Chondrocyte (in vitro differentiated cells): ENCODE measurements around the gene GALNS. TPM values are rescaled to one million over a fixed set of nuclear protein-coding genes. Genes with fewer than 3 reads are reported as not detected.

Experiments
- DNase-seq: peaks from one replicate; pipeline ENCODE4 v3.0.0; 2021; ENCODE audit warnings: mixed read lengths, low spot score
- H3K27ac Mint-ChIP-seq: one replicate; pipeline ENCODE4 v1.8.0; 2021; ENCODE audit warnings: mild to moderate bottlenecking, moderate library complexity, mixed read lengths; ENCODE audit not compliant: unreplicated experiment
- H3K27me3 Mint-ChIP-seq: 2 replicates; pipeline ENCODE4 v1.8.0; 2021; ENCODE audit warnings: low read depth, mixed read lengths
- H3K36me3 Mint-ChIP-seq: 2 replicates; pipeline ENCODE4 v1.8.0; 2021; ENCODE audit warnings: low read depth, mixed read lengths
- H3K4me1 Mint-ChIP-seq: 2 replicates; pipeline ENCODE4 v1.8.0; 2021; ENCODE audit warnings: low read depth, mild to moderate bottlenecking, mixed read lengths
- H3K4me3 Mint-ChIP-seq: one replicate; pipeline ENCODE4 v1.8.0; 2021; ENCODE audit warnings: mild to moderate bottlenecking, moderate library complexity, mixed read lengths; ENCODE audit not compliant: unreplicated experiment
- H3K9me3 Mint-ChIP-seq: 2 replicates; pipeline ENCODE4 v1.8.0; 2021; ENCODE audit warnings: low read depth, mixed read lengths
- CTCF ChIP-seq: fragments of 200-600 bp; sonication (generic); IDR thresholded peaks from 2 replicates; pipeline ENCODE4 v1.5.0; 2021; ENCODE audit warnings: antibody characterized with exemption, mild to moderate bottlenecking, moderate library complexity
- total RNA-seq: library from RNA; stranded (reverse); gene quantifications from 3 replicates; pipeline ENCODE4 v1.2.1, GENCODE V29; 2021

GALNS gene
- total RNA-seq, 1 donor from 2014 or later = 34.1 TPM

- no peak for DNase-seq
- Mint-ChIP-seq H3K27me3 (no peaks in the 10 kb centered on the region), H3K9me3 (no peaks in the 10 kb centered on the region), H3K27ac (no peak overlapping the region), H3K4me3 (no peak overlapping the region), H3K4me1 (peaks cover 5% of the 10 kb centered on the region), H3K36me3 (no peaks in the 10 kb centered on the region)
- TF ChIP-seq CTCF = no peak
These were observed 39.8 kb downstream of the GALNS start for GRCh38 chr16:88816736-88817535.

- Mint-ChIP-seq H3K27me3 (no peaks in the 10 kb centered on the region), H3K36me3 (no peaks in the 10 kb centered on the region), H3K4me1 (peaks cover 6% of the 10 kb centered on the region), H3K9me3 (no peaks in the 10 kb centered on the region), H3K4me3 (no peak overlapping the region), H3K27ac (no peak overlapping the region)
- TF ChIP-seq CTCF = peak; percentile 83
- no peak for DNase-seq
These were observed 40.7 kb downstream of the GALNS start for GRCh38 chr16:88815901-88816589.

DNA sequence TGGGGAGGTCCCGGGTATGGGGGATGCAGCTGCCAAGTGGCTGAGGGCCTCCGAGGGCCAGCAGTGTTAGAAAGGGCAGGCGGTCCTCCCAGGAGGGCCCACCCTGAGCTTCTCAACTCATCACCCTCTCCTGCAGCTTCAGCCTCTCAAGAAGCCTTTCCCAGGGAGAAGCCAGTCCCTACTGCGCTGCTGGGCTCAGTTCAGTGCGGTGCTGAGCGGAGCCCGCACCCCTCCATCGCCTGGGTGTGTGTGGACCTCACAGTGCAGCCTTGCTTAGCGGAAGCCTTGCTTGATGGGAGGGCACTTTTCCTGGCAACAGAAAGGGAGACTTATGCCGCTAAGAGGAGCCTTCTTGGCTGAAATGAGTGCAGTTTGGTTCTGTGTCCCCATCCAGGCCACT is 41.5 kb downstream of the GALNS start:
- no peak overlapping the region for H3K4me3 Mint-ChIP-seq
- H3K27me3 Mint-ChIP-seq = no peaks in the 10 kb centered on the region
- no peaks in the 10 kb centered on the region for H3K9me3 Mint-ChIP-seq
- no peaks in the 10 kb centered on the region for H3K36me3 Mint-ChIP-seq
- peaks cover 14% of the 10 kb centered on the region for H3K4me1 Mint-ChIP-seq
- no peak for DNase-seq
- H3K27ac Mint-ChIP-seq = no peak overlapping the region
- TF ChIP-seq CTCF = no peak

- no peak for TF ChIP-seq CTCF
- H3K27me3 Mint-ChIP-seq = no peaks in the 10 kb centered on the region
- peaks cover 17% of the 10 kb centered on the region for H3K4me1 Mint-ChIP-seq
- no peaks in the 10 kb centered on the region for H3K36me3 Mint-ChIP-seq
- no peak for DNase-seq
- H3K9me3 Mint-ChIP-seq = no peaks in the 10 kb centered on the region
- H3K27ac Mint-ChIP-seq = no peak overlapping the region
- no peak overlapping the region for H3K4me3 Mint-ChIP-seq
These were observed 42.6 kb downstream of the GALNS start for GRCh38 chr16:88814144-88814502.

GRCh38 chr16:88813269-88814143 is 43.2 kb downstream of the GALNS start:
- Mint-ChIP-seq H3K27ac (no peak overlapping the region), H3K9me3 (no peaks in the 10 kb centered on the region), H3K4me3 (no peak overlapping the region), H3K36me3 (no peaks in the 10 kb centered on the region), H3K27me3 (no peaks in the 10 kb centered on the region), H3K4me1 (peaks cover 17% of the 10 kb centered on the region)
- TF ChIP-seq CTCF = no peak
- DNase-seq = no peak
